GM19463 (cell line): ENCODE results near the gene APBA2.
"Not testable (repeated sequence)": the region's sequence is repeated elsewhere in the genome, so short reads cannot be mapped to it uniquely, and the experiment has no call there.

ENCODE experiments used
- ATAC-seq: cut with Tn5 transposase; IDR thresholded peaks from one replicate; pipeline ENCODE4 v1.9.1; 2021; ENCODE audit warnings: mild to moderate bottlenecking, moderate library complexity; ENCODE audit not compliant: unreplicated experiment

Gene APBA2

GRCh38 chr15:28994831-28995596, 109.2 kb downstream of the APBA2 start:
- ATAC-seq = no peak

GRCh38 chr15:28995705-28996104, 109.9 kb downstream of the APBA2 start:
- no peak for ATAC-seq

GRCh38 chr15:28996289-28996688, 110.5 kb downstream of the APBA2 start:
- ATAC-seq = no peak

GRCh38 chr15:28996953-28997352, 111.2 kb downstream of the APBA2 start:
- no peak for ATAC-seq

GRCh38 chr15:28997791-28998190, 112.0 kb downstream of the APBA2 start:
- ATAC-seq = no peak

GRCh38 chr15:28998511-28998910, 112.7 kb downstream of the APBA2 start:
- ATAC-seq = no peak

- ATAC-seq = no peak
Observed at GRCh38 chr15:29003191-29003839, 117.5 kb downstream of the APBA2 start.

GRCh38 chr15:29003840-29004233, 118.1 kb downstream of the APBA2 start:
- ATAC-seq = no peak

GRCh38 chr15:29005931-29006330, 120.2 kb downstream of the APBA2 start:
- no peak for ATAC-seq

GRCh38 chr15:29008846-29009245, 123.1 kb downstream of the APBA2 start:
- ATAC-seq = no peak

- no peak for ATAC-seq
Observed at GRCh38 chr15:29012097-29012496, 126.3 kb downstream of the APBA2 start.

GRCh38 chr15:29014493-29014892, 128.7 kb downstream of the APBA2 start:
- no peak for ATAC-seq

- ATAC-seq = no peak
Observed at GRCh38 chr15:29016518-29016917, 130.7 kb downstream of the APBA2 start.

- no peak for ATAC-seq
Observed at GRCh38 chr15:29018120-29018805, 132.5 kb downstream of the APBA2 start.

GRCh38 chr15:29018995-29019976, 133.5 kb downstream of the APBA2 start:
- no peak for ATAC-seq

- no peak for ATAC-seq
Observed at GRCh38 chr15:29021857-29022256, 136.1 kb downstream of the APBA2 start.

- no peak for ATAC-seq
Observed at GRCh38 chr15:29024662-29025061, 138.9 kb downstream of the APBA2 start.

GRCh38 chr15:29025411-29025810, 139.6 kb downstream of the APBA2 start:
- ATAC-seq = not testable (repeated sequence)

GRCh38 chr15:29028158-29028557, 142.4 kb downstream of the APBA2 start:
- ATAC-seq = not testable (repeated sequence)

- no peak for ATAC-seq
Observed at GRCh38 chr15:29029651-29030195, 143.9 kb downstream of the APBA2 start.
